GM21381 (cell line): ENCODE measurements around the gene ORC1.

Source experiments
- ATAC-seq: cut with Tn5 transposase; IDR thresholded peaks from one replicate; pipeline ENCODE4 v1.9.1; 2021; ENCODE audit warnings: mild to moderate bottlenecking, moderate library complexity; ENCODE audit not compliant: unreplicated experiment

ORC1 gene

GRCh38 chr1:52404116-52404974 lies at the start of gene ORC1, which contains the start of gene PRPF38A:
Gene ORC1 (minus strand): TSS chr1:52404423. CDS start chr1:52402223, 2,200 bp downstream.
Gene PRPF38A (plus strand): TSS chr1:52404602. CDS start chr1:52404750, 148 bp downstream.
- ATAC-seq: peak; percentile 95

GRCh38 chr1:52444463-52444862 lies 40.2 kb upstream of the ORC1 start:
- no peak for ATAC-seq

- no peak for ATAC-seq
Measured at GRCh38 chr1:52439976-52440375, 35.8 kb upstream of the ORC1 start.

GRCh38 chr1:52436817-52437216 lies 32.6 kb upstream of the ORC1 start:
- no peak for ATAC-seq

- ATAC-seq: no peak
Measured at GRCh38 chr1:52435650-52436049, 31.4 kb upstream of the ORC1 start.

- ATAC-seq: no peak
Measured at GRCh38 chr1:52435211-52435610, 31.0 kb upstream of the ORC1 start.

- no peak for ATAC-seq
Measured at GRCh38 chr1:52432807-52433206, 28.6 kb upstream of the ORC1 start.

- no peak for ATAC-seq
Measured at GRCh38 chr1:52427152-52427551, 22.9 kb upstream of the ORC1 start.

- ATAC-seq: no peak
Measured at GRCh38 chr1:52426371-52426770, 22.1 kb upstream of the ORC1 start.

- no peak for ATAC-seq
Measured at GRCh38 chr1:52424813-52425212, 20.6 kb upstream of the ORC1 start.

- ATAC-seq: no peak
Measured at GRCh38 chr1:52424231-52424636, 20.0 kb upstream of the ORC1 start.

- ATAC-seq: no peak
Measured at GRCh38 chr1:52423771-52424170, 19.5 kb upstream of the ORC1 start.

- no peak for ATAC-seq
Measured at GRCh38 chr1:52423055-52423454, 18.8 kb upstream of the ORC1 start.

GRCh38 chr1:52420713-52421112 lies 16.5 kb upstream of the ORC1 start:
- no peak for ATAC-seq

- no peak for ATAC-seq
Measured at GRCh38 chr1:52416811-52417210, 12.6 kb upstream of the ORC1 start.

- no peak for ATAC-seq
Measured at GRCh38 chr1:52414942-52415341, 10.7 kb upstream of the ORC1 start.

GRCh38 chr1:52413410-52413989 lies 9.3 kb upstream of the ORC1 start:
- ATAC-seq: no peak

GRCh38 chr1:52404975-52405338 lies 734 bp upstream of the ORC1 start:
- no peak for ATAC-seq

- ATAC-seq: peak; percentile 32
Measured at GRCh38 chr1:52403566-52404115, 582 bp downstream of the ORC1 start.

GRCh38 chr1:52402860-52403240 lies 1.4 kb downstream of the ORC1 start:
- no peak for ATAC-seq

GRCh38 chr1:52400131-52400530 lies 4.1 kb downstream of the ORC1 start:
- ATAC-seq: no peak

GRCh38 chr1:52399629-52400028 lies 4.6 kb downstream of the ORC1 start:
- ATAC-seq: no peak
